GM18868 (cell line): ENCODE data around the gene PRPF4.
"Not testable (repeated sequence)": the region's sequence is repeated elsewhere in the genome, so short reads cannot be mapped to it uniquely, and the experiment has no call there.

Experiments
- ATAC-seq: cut with Tn5 transposase; IDR thresholded peaks from one replicate; pipeline ENCODE4 v1.9.1; 2021; ENCODE audit warnings: mild to moderate bottlenecking, moderate library complexity; ENCODE audit not compliant: unreplicated experiment

Gene PRPF4

GRCh38 chr9:113275157-113276131, at the start of gene PRPF4, which contains the start of gene CDC26:
TSS of gene PRPF4 (plus strand) at chr9:113275658. CDS start at chr9:113275744, 86 bp downstream.
TSS of gene CDC26 (minus strand) at chr9:113275572. CDS start at chr9:113272507, 3,065 bp downstream.
- ATAC-seq: peak; percentile 98

- ATAC-seq: no peak
Measured at GRCh38 chr9:113227436-113227835, 48.0 kb upstream of the PRPF4 start.

GRCh38 chr9:113228130-113228665, 47.3 kb upstream of the PRPF4 start:
- no peak for ATAC-seq

GRCh38 chr9:113231701-113232100, 43.8 kb upstream of the PRPF4 start:
- no peak for ATAC-seq

- not testable (repeated sequence) for ATAC-seq
Measured at GRCh38 chr9:113235701-113236255, 39.7 kb upstream of the PRPF4 start.

GRCh38 chr9:113237026-113237425, 38.4 kb upstream of the PRPF4 start:
- ATAC-seq: no peak

- ATAC-seq: no peak
Measured at GRCh38 chr9:113238202-113238858, 37.1 kb upstream of the PRPF4 start.

- ATAC-seq: no peak
Measured at GRCh38 chr9:113238859-113239232, 36.6 kb upstream of the PRPF4 start.

GRCh38 chr9:113241161-113241560, 34.3 kb upstream of the PRPF4 start:
- no peak for ATAC-seq

GRCh38 chr9:113244556-113244955, 30.9 kb upstream of the PRPF4 start:
- no peak for ATAC-seq

- ATAC-seq: no peak
Measured at GRCh38 chr9:113245894-113246293, 29.6 kb upstream of the PRPF4 start.

- peak; percentile 74 for ATAC-seq
Measured at GRCh38 chr9:113246928-113247327, 28.5 kb upstream of the PRPF4 start.

- no peak for ATAC-seq
Measured at GRCh38 chr9:113247640-113248039, 27.8 kb upstream of the PRPF4 start.

GRCh38 chr9:113249661-113250060, 25.8 kb upstream of the PRPF4 start:
- ATAC-seq: not testable (repeated sequence)

- no peak for ATAC-seq
Measured at GRCh38 chr9:113250807-113251206, 24.7 kb upstream of the PRPF4 start.

- no peak for ATAC-seq
Measured at GRCh38 chr9:113254991-113255390, 20.5 kb upstream of the PRPF4 start.

GRCh38 chr9:113255438-113255837, 20.0 kb upstream of the PRPF4 start:
- ATAC-seq: no peak

GRCh38 chr9:113257863-113258262, 17.6 kb upstream of the PRPF4 start:
- ATAC-seq: no peak

- ATAC-seq: no peak
Measured at GRCh38 chr9:113258282-113258681, 17.2 kb upstream of the PRPF4 start.

- no peak for ATAC-seq
Measured at GRCh38 chr9:113261917-113262671, 13.4 kb upstream of the PRPF4 start.

GRCh38 chr9:113266174-113266573, 9.3 kb upstream of the PRPF4 start:
- no peak for ATAC-seq
